Kidney (tissue), 14 donors: ENCODE measurements around the gene SLC12A7. TPM values are rescaled to one million over a fixed set of nuclear protein-coding genes. Genes with fewer than 3 reads are reported as not detected.
A peak's percentile ranks its signal among the peaks of the same experiment; 100 is the strongest.

Source experiments
- DNase-seq, 5 donors: peaks; one replicate each; pipeline ENCODE4 v3.0.0-alpha.2; 2013 to 2020
- FAIRE-seq: peaks from 2 replicates; lab custom pipeline; 2012; peaks lifted over from hg19 to GRCh38; lab: Jason Lieb, UNC
- H3K27ac ChIP-seq, 2 donors: one replicate each; pipeline ENCODE4 v1.7.0; 2013; ENCODE audit warnings: low read depth in 2 of 2, low read length in 2 of 2, inconsistent platforms in 1 of 2
- H3K27me3 ChIP-seq: one replicate; pipeline ENCODE4 v1.7.1; 2013; ENCODE audit warnings: low read length, inconsistent platforms; ENCODE audit not compliant: control insufficient read depth, insufficient read depth
- H3K36me3 ChIP-seq, 3 donors: one replicate each; pipeline versions ENCODE4 v1.7.0 to v1.7.1; 2013; ENCODE audit warnings: low read length in 3 of 3, control low read depth in 1 of 3, inconsistent platforms in 1 of 3; ENCODE audit not compliant: insufficient read depth in 3 of 3, control insufficient read depth in 2 of 3
- H3K4me1 ChIP-seq, 3 donors: one replicate each; pipeline versions ENCODE4 v1.7.0 to v1.7.1; 2013; ENCODE audit warnings: low read length in 3 of 3, inconsistent platforms in 1 of 3, low read depth in 1 of 3; ENCODE audit not compliant: control insufficient read depth in 2 of 3, insufficient read depth in 2 of 3
- H3K4me3 ChIP-seq, 3 donors: one replicate each; pipeline versions ENCODE4 v1.7.0 to v1.8.1; 2013; ENCODE audit warnings: low read length in 3 of 3, control low read depth in 1 of 3, inconsistent platforms in 1 of 3
- H3K9ac ChIP-seq, 3 donors: one replicate each; pipeline versions ENCODE4 v1.7.0 to v1.7.1; 2013; ENCODE audit warnings: low read length in 3 of 3, control low read depth in 1 of 3, inconsistent platforms in 1 of 3
- H3K9me3 ChIP-seq, 3 donors: one replicate each; pipeline versions ENCODE4 v1.7.0 to v1.7.1; 2013; ENCODE audit warnings: low read length in 3 of 3, control low read depth in 1 of 3, inconsistent platforms in 1 of 3; ENCODE audit not compliant: control insufficient read depth in 2 of 3, insufficient read depth in 1 of 3
- intact Hi-C: fragments of 100-400 bp; cut with DNase I; formaldehyde crosslinking; loops from one replicate; pipeline ENCODE4 v1.11.1; 2022
- polyA plus RNA-seq: library from polyadenylated mRNA; stranded (reverse); fragments of 350-450 nt; fragmentation: Illumina TruSeq; extraction: RNeasy Lipid Tissue Mini Kit (QIAGEN cat#74804); gene quantifications from one replicate; pipeline ENCODE4 v1.2.3, GENCODE V29; 2014; ENCODE audit warnings: low read depth, low replicate concordance; ENCODE audit not compliant: insufficient read depth
- total RNA-seq: library from RNA; stranded (reverse); fragmentation: NEBNext Ultra II Directional; extraction: Animal tissue kit (Norgen Biotek cat#: 25700); gene quantifications from one replicate; pipeline ENCODE4 v1.2.1, GENCODE V29; 2021
- TF ChIP-seq, protein P1 (sequence below): IDR thresholded peaks from 3 replicates; pipeline ENCODE4 v1.5.1; 2012; ENCODE audit warnings: mild to moderate bottlenecking, moderate library complexity, borderline replicate concordance; ENCODE audit not compliant: insufficient read depth; ENCODE audit errors: extremely low read depth
- donor health status: control.
- donor health status: control.
- donor health status: control.
- donor health status: control.
- donor health status: control.
- donor health status: DM: yes; HTN: yes; CAD: no.
- donor health status: Normal renal cell carcinoma (clear cell type).

SLC12A7 gene
- total and polyA plus RNA-seq, 2 donors from 2014 or later, result 28.2 to 92.9 TPM

DNA sequence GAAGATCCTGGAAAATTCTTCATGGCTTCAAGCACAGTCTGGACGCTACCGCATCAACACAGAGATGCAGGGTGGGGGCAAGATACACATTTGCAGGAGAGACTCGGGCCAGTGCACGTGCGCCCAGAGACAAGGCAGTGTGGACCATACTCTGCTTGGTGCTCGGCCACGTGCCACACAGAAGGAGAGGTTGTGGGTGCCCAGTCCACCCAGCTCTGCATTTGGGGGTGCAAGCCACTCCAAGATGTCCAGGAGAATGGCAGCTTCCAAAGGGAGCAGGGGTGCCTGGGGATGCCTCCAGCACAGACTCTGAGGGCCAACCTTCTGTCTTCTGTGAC lies 99.0 kb downstream of the SLC12A7 start:
- FAIRE-seq (no peak), DNase-seq (no peak)
- Histone ChIP-seq H3K9ac (no peak overlapping the region), H3K27ac (no peak overlapping the region), H3K36me3 (no peaks in the 10 kb centered on the region), H3K4me3 (no peak overlapping the region), H3K9me3 (no peaks in the 10 kb centered on the region), H3K27me3 (no peaks in the 10 kb centered on the region), H3K4me1 (peaks cover 0 to 13% (median 2%) of the 10 kb centered on the region in 3 donors)
- intact Hi-C loops, result no loop called here
- TF ChIP-seq, protein P1, sequence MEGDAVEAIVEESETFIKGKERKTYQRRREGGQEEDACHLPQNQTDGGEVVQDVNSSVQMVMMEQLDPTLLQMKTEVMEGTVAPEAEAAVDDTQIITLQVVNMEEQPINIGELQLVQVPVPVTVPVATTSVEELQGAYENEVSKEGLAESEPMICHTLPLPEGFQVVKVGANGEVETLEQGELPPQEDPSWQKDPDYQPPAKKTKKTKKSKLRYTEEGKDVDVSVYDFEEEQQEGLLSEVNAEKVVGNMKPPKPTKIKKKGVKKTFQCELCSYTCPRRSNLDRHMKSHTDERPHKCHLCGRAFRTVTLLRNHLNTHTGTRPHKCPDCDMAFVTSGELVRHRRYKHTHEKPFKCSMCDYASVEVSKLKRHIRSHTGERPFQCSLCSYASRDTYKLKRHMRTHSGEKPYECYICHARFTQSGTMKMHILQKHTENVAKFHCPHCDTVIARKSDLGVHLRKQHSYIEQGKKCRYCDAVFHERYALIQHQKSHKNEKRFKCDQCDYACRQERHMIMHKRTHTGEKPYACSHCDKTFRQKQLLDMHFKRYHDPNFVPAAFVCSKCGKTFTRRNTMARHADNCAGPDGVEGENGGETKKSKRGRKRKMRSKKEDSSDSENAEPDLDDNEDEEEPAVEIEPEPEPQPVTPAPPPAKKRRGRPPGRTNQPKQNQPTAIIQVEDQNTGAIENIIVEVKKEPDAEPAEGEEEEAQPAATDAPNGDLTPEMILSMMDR, result no peak

- intact Hi-C loops, result no loop called here
Measured at GRCh38 chr5:1012313-1012841, 99.5 kb downstream of the SLC12A7 start.

GRCh38 chr5:1011741-1012312 lies 100.0 kb downstream of the SLC12A7 start:
- DNase-seq, result peak in 1 of 5 donors; percentile 64
- no peak for FAIRE-seq
- H3K9ac ChIP-seq, result no peak overlapping the region
- H3K27me3 ChIP-seq, result no peaks in the 10 kb centered on the region
- H3K4me1 ChIP-seq, result peaks cover 0 to 13% (median 2%) of the 10 kb centered on the region in 3 donors
- H3K9me3 ChIP-seq, result no peaks in the 10 kb centered on the region
- TF ChIP-seq, protein P1, result no peak
- intact Hi-C loops, result no loop called here
- no peaks in the 10 kb centered on the region for H3K36me3 ChIP-seq
- H3K4me3 ChIP-seq, result no peak overlapping the region
- H3K27ac ChIP-seq, result no peak overlapping the region

More at GRCh38 chr5:1012313-1012841, 99.5 kb downstream of the SLC12A7 start:
- peaks cover 0 to 13% (median 2%) of the 10 kb centered on the region in 3 donors for H3K4me1 ChIP-seq
- H3K27ac ChIP-seq, result no peak overlapping the region
- H3K36me3 ChIP-seq, result no peaks in the 10 kb centered on the region
- H3K9ac ChIP-seq, result no peak overlapping the region
- DNase-seq (peak in 1 of 5 donors; percentile 70), FAIRE-seq (no peak)
- H3K9me3 ChIP-seq, result no peaks in the 10 kb centered on the region
- H3K27me3 ChIP-seq, result no peaks in the 10 kb centered on the region
- no peak overlapping the region for H3K4me3 ChIP-seq
- TF ChIP-seq, protein P1, result no peak
